HG02798 (cell line): Measurements from ENCODE around the gene TACR1.
"Not testable (repeated sequence)": the region's sequence is repeated elsewhere in the genome, so short reads cannot be mapped to it uniquely, and the experiment has no call there.

Source experiments
- ATAC-seq: cut with Tn5 transposase; IDR thresholded peaks from one replicate; pipeline ENCODE4 v1.9.1; 2021; ENCODE audit warnings: mild to moderate bottlenecking; ENCODE audit not compliant: unreplicated experiment, poor library complexity

Gene TACR1

DNA sequence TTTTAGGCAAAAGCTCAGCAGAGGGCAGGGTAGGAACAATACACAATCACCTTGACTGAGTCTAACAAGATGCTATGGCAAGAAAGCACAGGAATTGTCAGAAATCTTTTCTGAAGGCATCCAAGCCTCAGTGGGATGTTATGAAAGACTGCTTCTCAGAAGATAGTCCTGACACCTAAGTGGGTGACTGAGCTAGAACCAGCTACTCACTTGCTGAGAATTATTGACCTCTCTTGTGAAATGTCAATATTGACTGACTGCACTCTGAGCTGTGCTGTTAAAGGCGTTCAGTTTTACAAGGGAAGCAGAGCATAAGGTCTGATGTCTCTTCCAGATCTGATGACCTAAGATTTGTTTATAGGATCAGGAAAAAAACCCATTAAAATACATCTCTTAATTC, 46.1 kb downstream of the TACR1 start:
- ATAC-seq = no peak

- not testable (repeated sequence) for ATAC-seq
Observed at GRCh38 chr2:75152243-75152642, 47.1 kb downstream of the TACR1 start.

GRCh38 chr2:75147884-75148283, 51.4 kb downstream of the TACR1 start:
- not testable (repeated sequence) for ATAC-seq

DNA sequence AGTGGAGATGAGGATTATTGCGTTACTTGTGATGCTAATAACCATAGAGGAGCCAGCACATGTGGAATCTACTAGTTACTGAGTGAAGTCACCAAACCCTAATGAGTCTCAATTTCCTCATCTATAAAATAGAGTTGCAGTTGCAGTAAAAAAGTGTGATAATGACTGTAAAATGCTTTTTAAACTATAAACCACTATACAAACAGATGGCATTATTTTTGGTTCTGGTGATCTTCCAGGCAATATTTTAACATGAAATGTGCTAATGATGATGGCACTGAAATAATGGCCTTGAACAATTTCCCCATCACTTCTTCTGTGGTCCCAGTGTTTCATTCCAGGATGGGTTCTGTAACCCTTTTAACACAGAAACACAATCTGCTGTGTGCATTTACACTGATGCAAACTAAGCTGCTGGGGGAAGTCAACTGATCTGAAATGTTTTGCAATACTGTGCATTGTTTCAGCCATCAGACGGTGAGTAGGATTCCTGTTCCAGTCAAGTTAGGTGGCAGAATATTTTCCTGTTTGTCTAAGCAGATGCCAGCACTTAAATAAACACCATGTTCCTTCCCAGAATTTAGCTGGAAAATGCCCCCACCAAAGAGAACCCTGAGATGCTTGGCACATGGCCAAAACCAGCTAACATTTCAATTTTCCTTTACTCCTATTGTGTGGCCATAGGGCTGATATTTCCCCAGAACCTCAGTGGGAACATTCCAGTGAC, 52.6 kb downstream of the TACR1 start:
- ATAC-seq = no peak

- ATAC-seq = not testable (repeated sequence)
Observed at GRCh38 chr2:75146221-75146605, 53.1 kb downstream of the TACR1 start.

DNA sequence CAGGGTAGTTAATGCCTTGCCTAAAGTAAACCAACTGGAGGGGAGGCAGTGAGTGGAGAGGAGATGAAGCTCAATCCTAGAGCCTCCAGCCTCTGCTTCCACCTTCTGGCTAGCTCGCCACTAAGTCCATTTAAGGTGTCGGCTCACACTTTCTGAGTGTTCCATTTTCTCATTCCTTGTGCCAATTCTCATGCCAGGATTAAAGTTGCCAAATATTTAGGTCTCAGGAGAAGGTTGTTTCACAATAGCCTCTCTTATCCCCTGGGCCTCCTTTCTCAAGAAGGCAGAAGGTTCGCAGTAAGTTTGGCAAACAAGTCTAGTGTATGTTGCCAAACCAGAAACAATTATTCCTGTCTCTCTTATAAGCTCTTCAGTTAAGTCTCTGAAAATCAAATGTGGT, 57.2 kb downstream of the TACR1 start:
- no peak for ATAC-seq

DNA sequence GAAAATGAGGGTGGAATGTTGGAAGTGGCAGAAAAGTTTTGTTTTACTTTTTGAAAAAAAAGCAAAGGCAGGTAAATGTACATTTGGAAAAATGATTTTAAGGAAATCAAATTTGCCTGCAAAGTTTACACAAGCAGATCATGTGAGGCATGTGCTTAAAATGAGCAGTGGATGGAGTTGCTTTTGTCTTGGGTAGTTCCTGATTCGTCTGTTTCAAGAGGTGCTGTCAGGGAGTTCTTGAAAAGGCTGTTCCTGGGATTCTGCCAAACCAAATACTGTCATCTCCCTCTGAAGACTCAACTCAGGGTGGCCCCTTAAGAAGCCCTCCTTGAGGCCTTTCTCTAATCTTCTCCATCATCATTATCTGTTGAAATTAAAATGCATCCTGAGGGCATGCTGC, 59.0 kb downstream of the TACR1 start:
- no peak for ATAC-seq

GRCh38 chr2:75139171-75139570, 60.1 kb downstream of the TACR1 start:
- no peak for ATAC-seq

- ATAC-seq = no peak
Observed at GRCh38 chr2:75138528-75138927, 60.8 kb downstream of the TACR1 start.

DNA sequence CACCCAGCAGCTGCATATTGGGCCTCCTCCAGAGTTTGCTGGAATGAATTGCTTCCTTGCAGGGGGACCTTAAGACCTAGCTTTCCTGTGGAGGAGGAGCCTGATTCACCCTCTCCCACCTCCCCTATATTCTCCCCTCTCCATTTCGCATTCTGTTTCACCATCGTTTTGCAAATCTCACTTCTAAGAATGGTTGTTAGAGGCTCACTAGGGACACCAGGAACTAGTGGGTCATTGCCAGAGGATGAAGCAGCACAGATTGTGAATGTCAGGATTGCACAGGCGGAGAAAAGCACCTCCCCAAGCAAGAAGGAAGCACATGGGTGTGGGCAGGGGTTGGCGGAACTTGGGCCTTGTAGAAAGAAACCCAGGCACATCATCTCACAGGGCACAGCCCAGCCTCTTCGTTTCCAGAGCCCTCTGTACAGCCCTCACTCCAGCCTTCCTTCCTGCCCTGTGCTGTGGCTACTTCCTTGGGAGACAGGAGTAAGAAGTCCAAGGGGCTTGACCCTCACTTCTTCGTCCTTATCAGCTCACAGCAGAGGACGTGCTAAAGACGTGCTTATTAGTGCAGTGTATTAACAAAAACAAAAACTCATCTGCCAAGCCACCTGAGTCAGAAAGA, 63.4 kb downstream of the TACR1 start:
- no peak for ATAC-seq

GRCh38 chr2:75134860-75135259, 64.5 kb downstream of the TACR1 start:
- no peak for ATAC-seq

DNA sequence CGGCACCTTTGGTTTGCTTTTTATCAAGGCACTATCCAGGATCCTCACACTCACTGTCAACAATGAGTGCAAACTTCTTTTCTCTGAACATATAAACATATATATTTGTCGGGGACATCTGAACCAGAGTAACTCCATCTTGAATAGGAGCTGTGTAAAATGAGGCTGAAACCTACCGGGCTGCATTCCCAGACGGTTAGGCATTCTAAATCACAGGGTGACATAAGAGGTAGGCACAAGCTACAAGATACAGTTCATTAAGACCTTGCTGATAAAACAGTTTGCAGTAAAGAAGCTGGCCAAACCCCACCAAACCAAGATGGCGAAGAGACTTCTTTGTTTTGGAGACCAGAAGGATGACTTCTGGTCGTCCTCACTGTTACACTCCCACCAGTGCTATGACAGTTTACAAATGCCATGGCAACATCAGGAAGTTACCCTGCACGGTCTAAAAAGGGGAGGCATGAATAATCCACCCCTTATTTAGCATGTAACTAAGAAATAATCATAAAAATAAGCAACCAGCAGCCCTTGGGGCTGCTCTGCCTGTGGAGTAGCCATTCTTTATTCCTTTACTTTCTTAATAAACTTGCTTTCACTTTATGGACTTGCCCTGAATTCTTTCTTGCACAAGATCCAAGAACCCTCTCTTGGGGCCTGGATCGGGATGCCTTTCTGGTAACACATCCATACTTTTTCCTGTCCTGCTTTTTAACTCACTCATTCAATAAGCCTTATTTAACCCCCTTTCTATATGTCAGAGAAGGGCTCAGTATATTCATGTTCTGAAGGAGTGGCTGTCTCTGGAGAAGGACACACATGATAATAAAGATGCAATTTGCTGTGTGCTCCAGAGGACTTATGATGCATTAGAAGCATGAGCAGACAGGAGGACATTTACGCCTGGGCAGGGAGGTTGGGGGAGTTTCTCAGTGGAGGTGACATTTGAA, 65.4 kb downstream of the TACR1 start:
- ATAC-seq = no peak

DNA sequence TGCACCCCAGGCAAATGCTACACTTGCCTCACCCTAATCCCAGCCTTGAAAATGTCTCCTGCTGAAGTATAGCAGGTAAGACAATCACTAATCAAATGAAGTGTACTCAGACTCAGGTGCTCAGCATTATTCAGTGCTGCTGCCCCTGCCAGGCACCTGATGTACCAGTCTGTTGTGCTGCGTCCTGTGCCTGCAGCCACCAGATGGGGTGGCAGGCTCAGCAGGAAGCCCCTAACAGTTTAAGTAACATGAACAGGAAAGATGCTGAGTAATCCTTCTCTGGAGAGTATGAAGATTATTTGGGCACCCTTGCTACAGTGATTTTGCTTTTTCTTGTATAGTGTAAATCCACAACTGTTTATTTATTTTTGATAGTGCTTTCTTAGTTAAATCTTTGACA, 69.1 kb downstream of the TACR1 start:
- ATAC-seq = no peak

DNA sequence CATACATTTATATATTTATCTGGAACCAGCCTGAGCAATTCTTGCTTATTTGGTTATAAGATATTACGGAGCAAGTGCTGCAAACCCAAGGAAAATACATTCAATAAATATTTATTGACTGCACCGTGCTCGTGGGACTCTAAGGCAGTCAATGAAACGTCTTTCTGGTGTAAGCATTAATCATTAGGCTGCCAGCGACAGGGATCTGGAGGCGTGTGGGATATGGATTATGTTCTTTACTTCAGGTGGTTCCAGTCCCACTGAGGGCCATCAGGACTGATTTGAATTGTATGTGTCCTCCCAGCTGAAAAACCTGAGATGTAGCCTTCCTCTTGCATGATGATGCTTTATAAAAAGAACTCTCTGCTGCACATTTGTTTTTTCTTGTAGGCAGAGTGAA, 75.4 kb downstream of the TACR1 start:
- no peak for ATAC-seq

DNA sequence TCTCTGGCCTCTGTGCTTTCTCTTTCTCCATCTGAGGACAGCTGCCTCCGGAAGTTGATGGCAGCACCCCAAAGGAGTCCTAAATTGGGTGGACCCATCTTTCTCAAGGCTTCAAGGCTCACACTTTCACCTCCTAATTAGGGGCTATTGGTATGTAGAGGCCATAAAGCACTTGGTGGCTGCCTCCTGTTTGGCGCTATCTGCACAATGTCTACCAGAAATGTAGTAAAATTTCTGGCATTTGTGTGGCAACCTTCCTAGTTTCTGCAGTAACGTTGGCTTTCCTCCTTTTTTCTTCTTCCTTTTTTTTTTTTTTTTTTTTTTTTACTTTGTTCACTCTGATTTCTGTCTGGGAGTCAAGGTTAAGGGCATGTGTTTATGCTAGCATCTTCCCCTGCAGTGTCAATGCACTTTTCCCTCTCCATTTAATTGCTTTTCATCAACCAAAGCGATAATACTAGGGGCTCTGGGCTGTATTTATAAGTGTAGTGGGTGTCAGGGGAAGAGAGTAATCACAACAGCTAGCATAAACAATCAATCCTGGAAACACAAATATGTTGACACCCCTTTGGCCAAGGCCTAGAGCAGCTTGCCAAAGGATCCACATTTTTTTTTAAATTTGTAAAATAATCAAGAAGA, 86.0 kb downstream of the TACR1 start:
- ATAC-seq = no peak

GRCh38 chr2:75108937-75109482, 90.3 kb downstream of the TACR1 start:
- ATAC-seq = no peak

DNA sequence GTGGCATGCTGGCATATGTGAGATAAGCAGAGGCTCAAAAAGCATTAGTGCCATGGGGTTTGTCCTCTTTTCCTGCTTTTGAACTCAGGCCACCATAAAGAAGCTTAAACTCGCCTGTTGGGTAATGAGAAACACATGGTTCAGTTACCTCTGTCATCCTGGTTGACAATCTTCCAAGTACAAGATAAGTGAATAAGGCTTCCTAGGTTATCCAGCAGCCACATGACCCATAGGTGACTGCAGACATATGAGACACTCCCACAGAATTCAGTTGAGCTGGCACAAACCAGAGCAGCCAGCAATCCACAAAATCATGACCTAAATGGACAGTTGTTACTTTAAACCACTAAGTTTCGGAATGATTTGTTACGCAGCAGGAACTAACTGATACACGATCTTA, 97.3 kb downstream of the TACR1 start:
- no peak for ATAC-seq

DNA sequence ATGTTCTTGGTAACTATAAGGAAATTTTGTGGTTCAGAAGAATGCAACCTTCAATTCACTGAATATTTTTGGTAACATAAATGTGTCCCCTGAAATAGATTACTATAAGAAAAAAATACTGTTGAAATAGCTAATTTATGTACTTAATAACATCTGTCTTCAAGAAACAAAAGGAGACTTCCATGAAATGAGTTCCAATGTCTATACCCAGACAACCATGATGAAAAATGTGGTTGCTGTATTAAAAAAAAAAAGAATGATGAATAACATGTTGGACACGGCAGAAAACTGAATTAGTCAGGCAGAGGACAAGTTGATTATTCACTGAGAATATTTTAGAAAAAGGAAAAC, 98.5 kb downstream of the TACR1 start:
- ATAC-seq = no peak

GRCh38 chr2:75100011-75100800, 99.1 kb downstream of the TACR1 start:
- ATAC-seq = no peak

- ATAC-seq = no peak
Observed at GRCh38 chr2:75099521-75099922, 99.8 kb downstream of the TACR1 start.
